Smooth muscle cell (in vitro differentiated cells): ENCODE measurements around the gene CNR2. TPM values are rescaled to one million over a fixed set of nuclear protein-coding genes. Genes with fewer than 3 reads are reported as not detected.
A peak's percentile ranks its signal among the peaks of the same experiment; 100 is the strongest.

Source experiments
- DNase-seq: peaks from one replicate; lab custom pipeline; 2025; ENCODE audit not compliant: unreplicated experiment; lab: John Stamatoyannopoulos, UW
- H2AFZ ChIP-seq: fragments of 200-600 bp; sonication (generic); 2 replicates; pipeline ENCODE4 v1.6.0; 2016; ENCODE audit warnings: antibody characterized with exemption, low read depth, mild to moderate bottlenecking
- H3F3A ChIP-seq: fragments of 200-600 bp; sonication (generic); 2 replicates; pipeline ENCODE4 v1.6.0; 2017; ENCODE audit warnings: antibody characterized with exemption, low read depth
- H3K27ac ChIP-seq: fragments of 200-600 bp; sonication (generic); 2 replicates; pipeline ENCODE4 v1.5.1; 2016; ENCODE audit warnings: low read depth, mild to moderate bottlenecking
- H3K27me3 ChIP-seq: fragments of 200-600 bp; sonication (generic); 2 replicates; pipeline ENCODE4 v1.6.1; 2016; ENCODE audit warnings: low read depth, mild to moderate bottlenecking
- H3K36me3 ChIP-seq: fragments of 200-600 bp; sonication (generic); 2 replicates; pipeline ENCODE4 v1.5.1; 2016; ENCODE audit warnings: low read depth
- H3K4me1 ChIP-seq: fragments of 200-600 bp; sonication (generic); 2 replicates; pipeline ENCODE4 v1.5.1; 2016; ENCODE audit warnings: low read depth
- H3K4me2 ChIP-seq: fragments of 200-600 bp; sonication (generic); 2 replicates; pipeline ENCODE4 v1.6.0; 2016; ENCODE audit warnings: mild to moderate bottlenecking
- H3K4me3 ChIP-seq: fragments of 200-600 bp; sonication (generic); 2 replicates; pipeline ENCODE4 v1.5.1; 2016; ENCODE audit warnings: mild to moderate bottlenecking
- H3K79me2 ChIP-seq: fragments of 200-600 bp; sonication (generic); 2 replicates; pipeline ENCODE4 v1.6.0; 2016; ENCODE audit warnings: low read depth, mild to moderate bottlenecking
- H3K9ac ChIP-seq: fragments of 200-600 bp; sonication (generic); 2 replicates; pipeline ENCODE4 v1.6.0; 2016; ENCODE audit warnings: low read depth
- H3K9me3 ChIP-seq: fragments of 200-600 bp; sonication (generic); replicated peaks from 2 replicates; pipeline ENCODE4 v1.5.1; 2016; ENCODE audit warnings: low read depth
- H4K20me1 ChIP-seq: fragments of 200-600 bp; sonication (generic); 2 replicates; pipeline ENCODE4 v1.6.0; 2016; ENCODE audit warnings: low read depth
- CTCF ChIP-seq: fragments of 200-600 bp; sonication (generic); IDR thresholded peaks from 2 replicates; pipeline ENCODE4 v1.5.1; 2017; ENCODE audit warnings: borderline replicate concordance, mild to moderate bottlenecking, antibody characterized with exemption; ENCODE audit not compliant: insufficient read depth, poor library complexity, severe bottlenecking
- WGBS: methylation state at CpG from one replicate; pipeline ENCODE4 v1.1.7; 2016; ENCODE audit warnings: low lambda C conversion rate; 5-methylcytosine and 5-hydroxymethylcytosine counted together
- microRNA counts: library from miRNA; unstranded; fragments of <30 nt; microRNA quantifications from one replicate; lab custom pipeline; 2016
- microRNA-seq: library from miRNA; unstranded; fragments of <30 nt; microRNA quantifications from one replicate; pipeline ENCODE4, GENCODE V29; 2016; ENCODE audit warnings: borderline number of aligned reads
- polyA plus RNA-seq: library from polyadenylated mRNA; unstranded; fragments of >200 nt; fragmentation: Nextera tagmentation; extraction: Ambion mirVana; gene quantifications from 2 replicates; pipeline ENCODE4 v1.2.1, GENCODE V29; 2016
- small RNA-seq: library from RNA; depleted of rRNA; stranded (forward); fragments of <200 nt; gene quantifications from one replicate; pipeline ENCODE3, GENCODE V24; 2014
- total RNA-seq: library from RNA; depleted of rRNA; stranded (reverse); fragments of >200 nt; gene quantifications from 2 replicates; pipeline ENCODE4 v1.2.3, GENCODE V29; 2014

Gene CNR2
- total and polyA plus RNA-seq, 2 experiments from 2014 or later = not detected

GRCh38 chr1:23824711-23825075 lies 88.5 kb downstream of the CNR2 start:
- Histone ChIP-seq H3K27me3 (no peaks in the 10 kb centered on the region), H3K9me3 (no peaks in the 10 kb centered on the region), H3F3A (no peaks in the 10 kb centered on the region), H3K9ac (peak overlapping the region; percentile 96), H4K20me1 (no peaks in the 10 kb centered on the region), H3K4me2 (peak overlapping the region; percentile 94), H3K79me2 (peaks cover 12% of the 10 kb centered on the region), H3K36me3 (no peaks in the 10 kb centered on the region), H3K4me1 (peaks cover 8% of the 10 kb centered on the region), H2AFZ (peak overlapping the region; percentile 80), H3K4me3 (peak overlapping the region; percentile 95), H3K27ac (peak overlapping the region; percentile 90)
- DNase-seq = no peak
- no peak for TF ChIP-seq CTCF
- WGBS = 9% methylated on average over 8 of the region's 8 CpGs

GRCh38 chr1:23823767-23824166 lies 89.4 kb downstream of the CNR2 start:
- WGBS = 92% methylated on average over 7 of the region's 7 CpGs
- no peaks in the 10 kb centered on the region for H3K9me3 ChIP-seq
- no peaks in the 10 kb centered on the region for H3K27me3 ChIP-seq
- no peaks in the 10 kb centered on the region for H3K36me3 ChIP-seq
- H3K27ac ChIP-seq = no peak overlapping the region
- DNase-seq = no peak
- peaks cover 12% of the 10 kb centered on the region for H3K79me2 ChIP-seq
- TF ChIP-seq CTCF = no peak
- H3F3A ChIP-seq = no peaks in the 10 kb centered on the region
- H2AFZ ChIP-seq = no peak overlapping the region
- H3K4me3 ChIP-seq = peak overlapping the region; percentile 95
- peak overlapping the region; percentile 94 for H3K4me2 ChIP-seq
- H3K9ac ChIP-seq = no peak overlapping the region
- H4K20me1 ChIP-seq = no peaks in the 10 kb centered on the region
- peaks cover 8% of the 10 kb centered on the region for H3K4me1 ChIP-seq

MicroRNAs within 50 kb of the gene (microRNA counts, 767-probe panel; counts per million panel counts)
- 183 counts per million for microRNA hsa-miR-378f (lab: Ali Mortazavi, UCI)

Small RNA genes lying within 50 kb of the gene (microRNA-seq; reads per million reads assigned to microRNA genes)
- not detected for gene MIR378F

Small RNA genes lying within 50 kb of the gene (small RNA-seq; reads per million reads assigned to genes)
- not detected for gene MIR378F

Other genes starting within 250 kb of the CNR2 start
- 685 and 899 TPM in 2 replicates for gene RPL11, start 221.6 kb downstream of the CNR2 start, total RNA-seq
- gene RPL11, start 221.6 kb downstream of the CNR2 start, polyA plus RNA-seq = 528 and 622 TPM in 2 replicates
- gene ELOA, start 169.9 kb downstream of the CNR2 start, total RNA-seq = 33.4 and 36.2 TPM in 2 replicates
- gene ELOA, start 169.9 kb downstream of the CNR2 start, polyA plus RNA-seq = 28.1 and 30.5 TPM in 2 replicates
- 49.6 and 49.8 TPM in 2 replicates for gene PITHD1, start 134.9 kb downstream of the CNR2 start, total RNA-seq
- 32.0 and 36.1 TPM in 2 replicates for gene PITHD1, start 134.9 kb downstream of the CNR2 start, polyA plus RNA-seq
- 52.3 and 74.9 TPM in 2 replicates for gene LYPLA2, start 122.2 kb downstream of the CNR2 start, total RNA-seq
- 94.3 and 108 TPM in 2 replicates for gene LYPLA2, start 122.2 kb downstream of the CNR2 start, polyA plus RNA-seq
- gene GALE, start 112.6 kb downstream of the CNR2 start, total RNA-seq = 40.3 and 51.7 TPM in 2 replicates
- 75.2 and 79.1 TPM in 2 replicates for gene GALE, start 112.6 kb downstream of the CNR2 start, polyA plus RNA-seq
- 43.0 and 47.6 TPM in 2 replicates for gene HMGCL, start 87.9 kb downstream of the CNR2 start, total RNA-seq
- 46.5 and 51.2 TPM in 2 replicates for gene HMGCL, start 87.9 kb downstream of the CNR2 start, polyA plus RNA-seq
- 12.5 and 19.0 TPM in 2 replicates for gene FUCA1, start 45.1 kb downstream of the CNR2 start, total RNA-seq
- gene FUCA1, start 45.1 kb downstream of the CNR2 start, polyA plus RNA-seq = 10.4 and 16.4 TPM in 2 replicates
- gene PNRC2, start 46.5 kb upstream of the CNR2 start, total RNA-seq = 77.8 and 98.5 TPM in 2 replicates
- 53.3 and 55.8 TPM in 2 replicates for gene PNRC2, start 46.5 kb upstream of the CNR2 start, polyA plus RNA-seq
- 93.7 and 111 TPM in 2 replicates for gene SRSF10, start 67.0 kb upstream of the CNR2 start, total RNA-seq
- 86.8 and 87.1 TPM in 2 replicates for gene SRSF10, start 67.0 kb upstream of the CNR2 start, polyA plus RNA-seq
- 0.18 and 0.63 TPM in 2 replicates for gene MYOM3, start 198.8 kb upstream of the CNR2 start, total RNA-seq
- gene MYOM3, start 198.8 kb upstream of the CNR2 start, polyA plus RNA-seq = 0.26 and 0.64 TPM in 2 replicates
- 0.31 and 0.40 TPM in 2 replicates for gene IL22RA1, start 229.8 kb upstream of the CNR2 start, total RNA-seq
- 0.64 TPM in 1 of 2 replicates, not detected in the other for gene IL22RA1, start 229.8 kb upstream of the CNR2 start, polyA plus RNA-seq